ENCODE results near the gene TTC14.
A peak's percentile ranks its signal among the peaks of the same experiment; 100 is the strongest.

DNA sequence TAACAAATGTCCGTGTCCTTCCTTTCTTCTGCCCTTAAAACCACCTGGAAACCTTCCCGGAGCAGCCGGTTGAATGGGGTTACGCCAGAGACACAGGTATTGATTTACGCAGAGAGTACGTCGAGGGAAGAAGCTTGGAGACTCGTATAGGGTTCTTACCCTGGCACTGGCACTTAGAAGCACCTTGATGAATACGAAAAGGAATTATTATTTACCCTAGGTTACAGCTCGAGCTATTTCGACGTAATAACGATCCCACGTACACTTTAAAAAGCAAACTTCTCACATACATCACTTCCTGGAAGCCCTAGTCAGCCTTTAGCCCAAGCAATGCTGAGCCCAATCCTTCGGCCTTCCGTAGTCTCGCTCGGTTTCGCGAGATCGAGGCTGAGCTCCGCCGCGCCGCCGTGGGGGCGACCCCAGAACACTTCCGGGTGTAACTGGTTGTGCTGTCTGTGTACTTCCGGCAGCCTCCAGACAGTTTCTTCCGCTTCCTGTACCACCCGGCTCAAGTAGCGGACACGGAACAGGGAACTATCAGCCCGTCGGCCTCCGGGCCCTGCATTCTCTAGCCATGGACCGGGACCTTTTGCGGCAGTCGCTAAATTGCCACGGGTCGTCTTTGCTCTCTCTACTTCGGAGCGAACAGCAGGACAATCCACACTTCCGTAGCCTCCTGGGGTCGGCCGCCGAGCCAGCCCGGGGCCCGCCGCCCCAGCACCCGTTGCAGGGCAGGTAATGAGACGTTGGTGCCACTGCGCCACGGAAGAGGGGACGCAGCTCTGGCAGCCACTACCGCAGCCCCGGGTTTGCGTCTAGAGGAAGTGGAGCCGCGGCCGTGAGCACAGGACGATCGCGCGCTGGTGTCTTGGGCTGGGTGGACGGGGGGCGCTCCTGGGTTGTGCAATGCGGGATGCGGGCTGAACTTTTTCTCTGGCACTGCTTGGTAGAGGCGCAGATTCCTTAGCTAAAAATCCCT is at the start of gene TTC14:
- TF ChIP-seq, protein P1, sequence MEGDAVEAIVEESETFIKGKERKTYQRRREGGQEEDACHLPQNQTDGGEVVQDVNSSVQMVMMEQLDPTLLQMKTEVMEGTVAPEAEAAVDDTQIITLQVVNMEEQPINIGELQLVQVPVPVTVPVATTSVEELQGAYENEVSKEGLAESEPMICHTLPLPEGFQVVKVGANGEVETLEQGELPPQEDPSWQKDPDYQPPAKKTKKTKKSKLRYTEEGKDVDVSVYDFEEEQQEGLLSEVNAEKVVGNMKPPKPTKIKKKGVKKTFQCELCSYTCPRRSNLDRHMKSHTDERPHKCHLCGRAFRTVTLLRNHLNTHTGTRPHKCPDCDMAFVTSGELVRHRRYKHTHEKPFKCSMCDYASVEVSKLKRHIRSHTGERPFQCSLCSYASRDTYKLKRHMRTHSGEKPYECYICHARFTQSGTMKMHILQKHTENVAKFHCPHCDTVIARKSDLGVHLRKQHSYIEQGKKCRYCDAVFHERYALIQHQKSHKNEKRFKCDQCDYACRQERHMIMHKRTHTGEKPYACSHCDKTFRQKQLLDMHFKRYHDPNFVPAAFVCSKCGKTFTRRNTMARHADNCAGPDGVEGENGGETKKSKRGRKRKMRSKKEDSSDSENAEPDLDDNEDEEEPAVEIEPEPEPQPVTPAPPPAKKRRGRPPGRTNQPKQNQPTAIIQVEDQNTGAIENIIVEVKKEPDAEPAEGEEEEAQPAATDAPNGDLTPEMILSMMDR (IDR thresholded peaks at IDR 0.05) = no peak
- TF ChIP-seq POLR2A (IDR thresholded peaks at IDR 0.05) = peak in 1 of 2 donors; percentile 64

All from thyroid gland (tissue), 4 donors.